ENCODE measurements around the gene FNBP1.

The FNBP1 gene

DNA sequence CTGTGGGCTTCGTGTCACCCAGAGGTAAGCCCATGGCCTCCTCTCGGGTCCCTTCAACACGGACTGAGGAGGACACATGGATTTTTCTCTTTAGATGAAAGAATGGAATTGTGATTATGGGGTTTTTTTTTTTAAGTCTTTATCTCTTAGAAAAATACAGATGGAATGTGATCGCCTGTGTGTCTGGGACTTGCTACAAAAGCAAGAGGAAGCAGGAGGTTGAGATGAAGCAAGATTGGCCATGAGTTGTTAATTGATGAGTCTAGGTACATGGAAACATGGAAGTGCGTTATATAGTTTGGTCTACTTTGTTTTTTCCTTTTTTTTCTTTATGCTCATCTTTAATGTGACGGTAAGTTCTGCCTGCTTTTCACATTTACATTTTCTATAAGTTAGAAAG is 193.1 kb downstream of the FNBP1 start:
- DNase-seq = no peak

DNA sequence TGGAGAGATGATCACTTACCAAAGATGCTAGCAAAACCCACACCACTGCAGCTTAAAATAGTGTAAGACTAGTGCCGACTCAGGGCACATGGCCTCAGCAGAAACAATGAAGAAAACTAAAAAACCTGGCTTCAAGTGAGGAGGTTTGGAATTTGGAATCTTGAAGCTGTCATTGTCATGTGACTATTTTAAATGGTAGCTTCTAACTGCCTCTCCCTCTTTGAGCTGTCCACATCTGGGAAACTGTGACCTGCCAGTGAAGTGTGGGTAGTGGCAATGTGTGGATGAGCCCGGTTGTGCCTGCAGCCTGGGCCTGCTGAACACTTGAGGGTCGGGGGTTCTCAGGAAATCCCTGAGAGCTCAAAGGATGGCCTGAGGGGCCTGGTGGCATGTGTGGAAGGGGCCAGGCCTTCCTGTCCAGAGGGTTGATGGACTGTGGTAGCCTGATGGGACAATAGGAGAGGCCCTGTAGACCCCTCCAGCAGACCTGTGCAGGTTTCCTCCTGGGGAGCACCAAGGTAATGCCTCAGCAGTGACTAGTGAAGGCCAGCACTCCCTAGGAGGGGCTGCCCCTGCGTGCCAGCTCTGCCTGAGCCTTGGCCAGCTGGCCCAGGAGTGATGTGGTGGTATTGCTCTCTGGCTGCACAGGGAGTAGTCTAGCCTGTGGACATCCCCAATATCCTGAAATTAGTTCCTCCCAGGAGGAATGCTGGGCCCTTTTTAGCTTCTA is 194.1 kb downstream of the FNBP1 start:
- no peak for DNase-seq

DNA sequence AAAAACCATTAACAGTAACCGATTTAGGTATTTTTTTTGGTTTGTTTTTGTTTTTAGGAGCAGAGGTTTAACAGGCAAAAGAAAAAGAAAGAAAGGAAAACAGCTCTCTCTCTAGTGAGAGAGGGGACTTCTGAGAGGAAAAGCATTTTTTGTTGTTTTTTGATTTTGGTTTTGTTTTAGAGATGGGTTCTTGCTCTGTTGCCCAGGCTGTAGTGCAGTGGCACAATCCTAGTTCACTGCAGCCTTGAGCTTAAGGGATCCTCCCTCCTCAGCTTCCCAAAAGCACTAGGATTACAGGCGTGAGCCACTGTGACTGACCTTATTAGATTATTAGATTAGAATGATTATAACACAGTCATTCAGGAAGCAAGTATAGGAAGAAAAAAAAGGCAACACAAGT is 197.6 kb downstream of the FNBP1 start:
- no peak for DNase-seq

DNA sequence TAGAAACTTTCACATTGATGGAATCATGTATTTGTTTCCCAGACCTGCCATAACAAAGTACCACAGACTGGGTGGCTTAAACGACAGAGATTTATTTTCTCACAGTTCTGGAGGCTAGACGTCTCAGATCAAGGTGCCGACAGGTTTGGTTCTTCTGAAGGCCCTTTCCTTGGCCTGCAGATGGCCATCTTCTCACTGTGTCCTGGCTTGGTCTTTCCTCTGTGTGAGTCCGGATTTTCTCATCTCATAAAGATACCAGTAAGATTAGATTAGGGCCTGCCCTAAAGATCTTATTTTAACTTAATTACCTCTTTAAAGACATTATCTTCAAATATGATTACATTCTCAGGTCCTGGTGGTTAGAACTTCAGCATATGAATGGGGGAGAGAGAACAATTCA is 201.9 kb downstream of the FNBP1 start:
- DNase-seq = no peak

DNA sequence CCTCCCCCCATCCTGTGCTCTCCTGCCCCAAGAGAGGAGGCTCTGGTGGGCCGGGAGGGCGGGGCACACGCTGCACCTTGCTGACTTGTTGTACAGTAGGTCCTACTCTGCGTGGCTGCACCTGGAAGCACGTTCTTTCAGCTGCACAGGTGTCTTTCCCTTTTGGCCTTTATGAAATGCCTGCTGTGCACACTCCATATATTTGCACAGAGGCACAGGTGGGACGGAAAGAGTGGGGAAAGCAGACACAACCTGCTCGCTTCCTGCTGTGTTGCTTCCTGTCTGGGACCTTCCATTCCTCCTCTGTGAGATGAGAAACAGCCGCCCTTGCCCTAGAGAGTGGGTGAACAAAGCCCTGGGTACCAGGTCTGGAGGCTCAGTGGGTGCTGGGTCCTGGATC is 203.0 kb downstream of the FNBP1 start:
- DNase-seq = no peak

DNA sequence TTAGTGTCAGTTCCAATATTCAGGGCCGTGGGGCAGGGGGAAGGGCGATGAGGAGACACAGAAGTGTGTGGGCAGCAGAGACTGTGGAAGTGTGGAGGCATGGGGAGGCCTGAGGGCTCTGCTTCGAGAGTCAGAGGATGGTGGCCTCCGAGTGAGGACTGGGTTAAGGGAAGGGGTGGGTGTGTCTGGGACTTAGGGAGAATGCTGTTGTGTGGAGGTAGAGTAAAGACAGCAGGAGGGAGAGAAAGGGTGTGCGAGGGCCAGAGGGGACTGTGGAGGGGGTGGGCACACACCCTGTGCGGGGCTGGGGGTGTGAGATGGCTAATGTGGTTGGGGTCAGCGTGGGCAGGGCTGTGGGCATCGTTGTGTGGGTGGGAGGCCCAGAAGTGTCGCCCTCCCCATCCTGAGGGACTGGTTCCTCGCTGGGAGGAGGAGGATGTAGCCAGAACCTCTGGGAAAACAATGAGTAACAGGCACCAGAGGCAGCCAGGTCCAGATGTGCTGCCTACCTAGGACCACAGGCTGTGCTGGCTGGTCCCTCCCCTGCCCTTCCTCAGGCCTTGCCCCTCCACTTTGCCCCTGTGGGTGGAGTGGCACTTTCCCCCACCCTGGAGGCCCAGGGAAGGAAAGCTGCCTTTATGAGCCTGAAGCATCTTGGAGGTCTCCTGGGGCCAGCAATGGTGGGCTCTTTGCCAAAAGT is 203.5 kb downstream of the FNBP1 start:
- no peak for DNase-seq

DNA sequence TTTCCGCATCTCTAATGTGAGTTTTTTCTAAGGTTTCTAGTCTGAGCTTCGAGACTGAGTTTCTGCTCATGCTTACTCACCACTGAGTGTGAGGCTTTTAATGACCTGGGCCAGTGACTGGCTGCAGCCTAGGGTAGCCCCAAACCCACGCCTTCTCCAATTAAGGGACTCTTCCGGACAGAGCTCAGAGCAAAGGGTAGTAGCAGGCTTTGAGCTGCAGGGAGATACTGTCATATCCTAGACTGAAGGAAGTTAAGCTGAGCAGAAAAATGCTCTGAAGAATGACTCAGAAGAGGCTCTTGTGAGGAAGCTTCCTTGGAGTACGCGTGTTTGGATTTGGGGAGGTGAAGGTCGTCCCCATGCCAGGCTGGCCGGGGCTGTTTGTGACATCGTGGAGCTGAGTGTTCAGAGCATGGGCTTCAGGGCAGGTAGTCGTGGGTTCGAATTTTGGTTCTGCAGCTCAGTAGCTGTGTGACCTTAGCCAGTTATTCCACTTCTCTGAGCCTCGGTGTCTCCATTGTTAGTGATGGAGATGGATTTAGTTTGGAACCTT is 204.2 kb downstream of the FNBP1 start:
- no peak for DNase-seq
